ENCODE results near the gene FGD3. TPM values are rescaled to one million over a fixed set of nuclear protein-coding genes. Genes with fewer than 3 reads are reported as not detected.

Gene FGD3
- total RNA-seq, 2 donors from 2014 or later: 6.2 to 11.0 TPM

- no peak overlapping the region for H3K4me3 ChIP-seq
- no peak for DNase-seq (ENCODE audit: low spot score)
- no peaks in the 10 kb centered on the region for H3K4me1 ChIP-seq (replicated peaks)
- H3K36me3 ChIP-seq: no peaks in the 10 kb centered on the region
- 92% methylated on average over 5 of the region's 5 CpGs for WGBS
- TF ChIP-seq POLR2A (IDR thresholded peaks at IDR 0.05) (no peak), POLR2AphosphoS5 (IDR thresholded peaks at IDR 0.05) (no peak), CTCF (IDR thresholded peaks at IDR 0.05) (no peak)
- H3K27me3 ChIP-seq (replicated peaks; ENCODE audit: insufficient read depth): no peaks in the 10 kb centered on the region
- no peaks in the 10 kb centered on the region for H3K9me3 ChIP-seq
- H3K27ac ChIP-seq: no peak overlapping the region
- intact Hi-C loops (cut with DNase I): no loop called here
Observed at GRCh38 chr9:92966518-92966800, 19.1 kb downstream of the FGD3 start.

- 87% methylated on average over 8 of the region's 8 CpGs for WGBS
- intact Hi-C loops (cut with DNase I): no loop called here
- Histone ChIP-seq H3K9me3 (no peaks in the 10 kb centered on the region), H3K4me3 (no peak overlapping the region), H3K27ac (no peak overlapping the region), H3K36me3 (no peaks in the 10 kb centered on the region), H3K27me3 (replicated peaks; ENCODE audit: insufficient read depth) (no peaks in the 10 kb centered on the region), H3K4me1 (replicated peaks) (no peaks in the 10 kb centered on the region)
- no peak for DNase-seq (ENCODE audit: low spot score)
- no peak for TF ChIP-seq POLR2AphosphoS5 (IDR thresholded peaks at IDR 0.05)
- no peak for TF ChIP-seq CTCF (IDR thresholded peaks at IDR 0.05)
- TF ChIP-seq POLR2A (IDR thresholded peaks at IDR 0.05): no peak
Observed at GRCh38 chr9:92968081-92968480, 20.8 kb downstream of the FGD3 start.

GRCh38 chr9:92969516-92970466, 22.5 kb downstream of the FGD3 start:
- no peak for TF ChIP-seq POLR2A (IDR thresholded peaks at IDR 0.05)
- Histone ChIP-seq H3K27ac (no peak overlapping the region), H3K9me3 (no peaks in the 10 kb centered on the region), H3K4me1 (replicated peaks) (no peaks in the 10 kb centered on the region), H3K4me3 (no peak overlapping the region), H3K36me3 (no peaks in the 10 kb centered on the region), H3K27me3 (replicated peaks; ENCODE audit: insufficient read depth) (no peaks in the 10 kb centered on the region)
- no peak for DNase-seq (ENCODE audit: low spot score)
- intact Hi-C loops (cut with DNase I): no loop called here
- 93% methylated on average over 18 of the region's 19 CpGs for WGBS

GRCh38 chr9:92970467-92970923, 23.2 kb downstream of the FGD3 start:
- TF ChIP-seq POLR2AphosphoS5 (IDR thresholded peaks at IDR 0.05): no peak
- no peak for TF ChIP-seq CTCF (IDR thresholded peaks at IDR 0.05)
- TF ChIP-seq POLR2A (IDR thresholded peaks at IDR 0.05): no peak
- Histone ChIP-seq H3K4me1 (replicated peaks) (no peaks in the 10 kb centered on the region), H3K9me3 (no peaks in the 10 kb centered on the region), H3K36me3 (no peaks in the 10 kb centered on the region), H3K27ac (no peak overlapping the region), H3K4me3 (no peak overlapping the region), H3K27me3 (replicated peaks; ENCODE audit: insufficient read depth) (no peaks in the 10 kb centered on the region)
- intact Hi-C loops (cut with DNase I): no loop called here
- no peak for DNase-seq (ENCODE audit: low spot score)
- 77% methylated on average over 5 of the region's 5 CpGs for WGBS

- WGBS: 82% methylated on average over 5 of the region's 5 CpGs
- intact Hi-C loops (cut with DNase I): no loop called here
- TF ChIP-seq POLR2AphosphoS5 (IDR thresholded peaks at IDR 0.05): no peak
- TF ChIP-seq CTCF (IDR thresholded peaks at IDR 0.05): no peak
- no peak for TF ChIP-seq POLR2A (IDR thresholded peaks at IDR 0.05)
- Histone ChIP-seq H3K36me3 (no peaks in the 10 kb centered on the region), H3K9me3 (no peaks in the 10 kb centered on the region), H3K4me1 (replicated peaks) (no peaks in the 10 kb centered on the region), H3K27ac (no peak overlapping the region), H3K27me3 (replicated peaks; ENCODE audit: insufficient read depth) (no peaks in the 10 kb centered on the region), H3K4me3 (no peak overlapping the region)
- no peak for DNase-seq (ENCODE audit: low spot score)
Observed at GRCh38 chr9:92971121-92971520, 23.8 kb downstream of the FGD3 start.
